Thyroid gland (tissue), 4 donors: ENCODE data around the gene SLMAP. TPM values are rescaled to one million over a fixed set of nuclear protein-coding genes. Genes with fewer than 3 reads are reported as not detected.

Source experiments
- DNase-seq, 2 donors: peaks; one replicate each; pipeline ENCODE4 v3.0.0-alpha.2; 2019
- H3K27ac ChIP-seq, 3 donors: fragments of 200-600 bp; sonication (generic); 1 replicate in 2 of 3; 2 replicates in 1 of 3; pipeline ENCODE4 v1.5.1; 2016 to 2019; ENCODE audit warnings: mild to moderate bottlenecking in 1 of 3, moderate library complexity in 1 of 3
- H3K27me3 ChIP-seq: fragments of 200-600 bp; sonication (generic); one replicate; pipeline ENCODE4 v1.5.1; 2019
- H3K36me3 ChIP-seq, 2 donors: fragments of 200-600 bp; sonication (generic); one replicate each; pipeline ENCODE4 v1.5.1; 2016 to 2019
- H3K4me1 ChIP-seq, 2 donors: fragments of 200-600 bp; sonication (generic); one replicate each; pipeline ENCODE4 v1.5.1; 2017 to 2019
- H3K4me3 ChIP-seq, 3 donors: fragments of 200-600 bp; sonication (generic); replicated peaks in 1 of 3; 1 replicate in 2 of 3; 2 replicates in 1 of 3; pipeline ENCODE4 v1.5.1; 2016; ENCODE audit warnings: mild to moderate bottlenecking in 1 of 3
- H3K9me3 ChIP-seq: fragments of 200-600 bp; sonication (generic); one replicate; pipeline ENCODE4 v1.5.1; 2017
- POLR2A ChIP-seq, 2 donors: fragments of 450-650 bp; IDR thresholded peaks; one replicate each; pipeline ENCODE4 v1.6.1; 2017; ENCODE audit warnings: antibody characterized with exemption in 2 of 2, mild to moderate bottlenecking in 2 of 2, moderate library complexity in 1 of 2
- WGBS, 2 donors: methylation state at CpG; one replicate each; pipeline ENCODE4 v1.1.5; 2017; 5-methylcytosine and 5-hydroxymethylcytosine counted together
- intact Hi-C: fragments of 100-400 bp; cut with DNase I; formaldehyde crosslinking; loops from one replicate; pipeline ENCODE4 v1.15.1; 2023
- total RNA-seq, 4 donors: library from RNA; depleted of rRNA; stranded (reverse); fragments of >200 nt; gene quantifications; one replicate each; pipeline ENCODE4 v1.2.3, GENCODE V29; 2016
- TF ChIP-seq, protein P1 (sequence below), 6 experiments: fragments of 200-600 bp in 3 of 6; fragments of 450-650 bp in 3 of 6; sonication (generic) in 3 of 6; IDR thresholded peaks; one replicate each; pipeline ENCODE4 v1.5.1; 2016 to 2019; ENCODE audit warnings: antibody characterized with exemption in 6 of 6, mild to moderate bottlenecking in 2 of 6, inconsistent platforms in 1 of 6, moderate library complexity in 1 of 6

Gene SLMAP
- total RNA-seq, 4 donors from 2014 or later = 79.7 to 89.4 (median 83.4) TPM

DNA sequence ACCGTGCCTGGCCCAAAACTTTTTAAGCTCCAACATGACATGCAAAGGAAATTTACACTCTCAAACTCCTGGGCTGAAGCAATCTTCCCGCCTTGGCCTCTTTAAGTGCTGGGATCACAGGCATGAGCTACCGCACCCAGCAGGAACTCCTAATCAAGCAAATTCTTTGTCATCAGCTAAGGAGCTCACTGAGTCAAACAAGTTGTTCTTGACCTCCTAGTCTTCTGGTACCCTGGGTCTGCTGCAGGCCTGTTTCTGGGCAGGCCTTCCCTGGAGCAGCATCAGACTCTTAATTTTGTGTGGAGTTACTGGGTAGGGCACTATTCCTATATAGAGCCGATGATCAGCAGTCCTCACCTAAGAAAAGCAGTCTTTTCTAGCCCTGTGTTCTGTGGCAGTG lies 183.7 kb downstream of the SLMAP start:
- intact Hi-C loops = no loop called here
- no peak overlapping the region for H3K4me3 ChIP-seq
- TF ChIP-seq POLR2A (IDR thresholded peaks at IDR 0.05) = no peak
- TF ChIP-seq, protein P1, sequence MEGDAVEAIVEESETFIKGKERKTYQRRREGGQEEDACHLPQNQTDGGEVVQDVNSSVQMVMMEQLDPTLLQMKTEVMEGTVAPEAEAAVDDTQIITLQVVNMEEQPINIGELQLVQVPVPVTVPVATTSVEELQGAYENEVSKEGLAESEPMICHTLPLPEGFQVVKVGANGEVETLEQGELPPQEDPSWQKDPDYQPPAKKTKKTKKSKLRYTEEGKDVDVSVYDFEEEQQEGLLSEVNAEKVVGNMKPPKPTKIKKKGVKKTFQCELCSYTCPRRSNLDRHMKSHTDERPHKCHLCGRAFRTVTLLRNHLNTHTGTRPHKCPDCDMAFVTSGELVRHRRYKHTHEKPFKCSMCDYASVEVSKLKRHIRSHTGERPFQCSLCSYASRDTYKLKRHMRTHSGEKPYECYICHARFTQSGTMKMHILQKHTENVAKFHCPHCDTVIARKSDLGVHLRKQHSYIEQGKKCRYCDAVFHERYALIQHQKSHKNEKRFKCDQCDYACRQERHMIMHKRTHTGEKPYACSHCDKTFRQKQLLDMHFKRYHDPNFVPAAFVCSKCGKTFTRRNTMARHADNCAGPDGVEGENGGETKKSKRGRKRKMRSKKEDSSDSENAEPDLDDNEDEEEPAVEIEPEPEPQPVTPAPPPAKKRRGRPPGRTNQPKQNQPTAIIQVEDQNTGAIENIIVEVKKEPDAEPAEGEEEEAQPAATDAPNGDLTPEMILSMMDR (IDR thresholded peaks at IDR 0.05) = no peak
- no peak for DNase-seq
- no peaks in the 10 kb centered on the region for H3K27me3 ChIP-seq
- WGBS, 2 donors = 79 to 82% methylated on average over 4 of the region's 4 CpGs
- H3K27ac ChIP-seq = peak overlapping the region in 1 of 3 donors; percentile 58
- no peaks in the 10 kb centered on the region for H3K9me3 ChIP-seq
- no peaks in the 10 kb centered on the region for H3K36me3 ChIP-seq
- H3K4me1 ChIP-seq = peaks cover 22 to 28% of the 10 kb centered on the region in 2 donors

DNA sequence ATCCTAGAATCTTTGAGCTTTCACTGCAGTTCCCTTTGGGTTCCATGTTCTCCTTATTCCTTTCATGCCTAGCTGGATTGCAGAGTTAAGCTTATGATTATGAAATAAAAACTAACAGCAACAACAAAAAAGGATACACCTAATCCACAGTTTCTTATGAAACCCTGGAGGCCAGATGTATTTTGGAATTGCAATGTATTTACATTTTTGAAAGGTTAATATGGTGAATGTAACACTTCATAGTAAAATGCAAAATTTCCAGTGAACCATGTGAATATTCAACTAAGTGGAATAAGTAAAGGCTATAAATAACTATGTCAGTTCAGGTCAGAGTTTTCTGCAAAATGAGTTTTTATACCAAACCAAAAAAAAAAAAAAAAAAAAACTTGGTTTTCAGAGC lies 186.3 kb downstream of the SLMAP start:
- no peak for DNase-seq
- Histone ChIP-seq H3K36me3 (no peaks in the 10 kb centered on the region), H3K4me1 (peaks cover 25 to 33% of the 10 kb centered on the region in 2 donors), H3K27ac (peak overlapping the region; percentile 73 to 96 (median 82)), H3K4me3 (no peak overlapping the region), H3K9me3 (no peaks in the 10 kb centered on the region), H3K27me3 (no peaks in the 10 kb centered on the region)
- intact Hi-C loops = no loop called here
- TF ChIP-seq POLR2A (IDR thresholded peaks at IDR 0.05) = no peak
- TF ChIP-seq, protein P1 (IDR thresholded peaks at IDR 0.05) = no peak

DNA sequence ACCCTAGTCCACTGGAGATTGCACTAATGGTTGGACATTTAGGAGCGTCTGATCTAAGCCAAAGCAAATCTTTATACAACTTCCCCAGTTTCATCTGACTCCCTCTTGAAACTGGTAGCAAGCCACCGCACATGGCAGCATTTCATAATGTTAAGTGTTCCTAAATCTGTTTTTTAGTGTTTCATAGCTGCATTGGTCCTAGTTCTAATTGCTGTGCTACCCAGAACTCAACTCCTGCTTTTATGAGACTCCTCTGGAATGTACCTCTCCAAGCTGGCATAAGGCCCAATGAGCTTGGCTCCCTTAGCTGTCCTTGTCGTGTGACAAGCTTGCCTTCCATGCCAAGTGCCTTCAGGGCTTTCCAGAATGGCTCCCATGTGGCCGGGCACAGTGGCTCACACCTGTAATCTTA lies 186.8 kb downstream of the SLMAP start:
- TF ChIP-seq, protein P1 (IDR thresholded peaks at IDR 0.05) = no peak
- peak in 1 of 2 donors; percentile 27 for TF ChIP-seq POLR2A (IDR thresholded peaks at IDR 0.05)

DNA sequence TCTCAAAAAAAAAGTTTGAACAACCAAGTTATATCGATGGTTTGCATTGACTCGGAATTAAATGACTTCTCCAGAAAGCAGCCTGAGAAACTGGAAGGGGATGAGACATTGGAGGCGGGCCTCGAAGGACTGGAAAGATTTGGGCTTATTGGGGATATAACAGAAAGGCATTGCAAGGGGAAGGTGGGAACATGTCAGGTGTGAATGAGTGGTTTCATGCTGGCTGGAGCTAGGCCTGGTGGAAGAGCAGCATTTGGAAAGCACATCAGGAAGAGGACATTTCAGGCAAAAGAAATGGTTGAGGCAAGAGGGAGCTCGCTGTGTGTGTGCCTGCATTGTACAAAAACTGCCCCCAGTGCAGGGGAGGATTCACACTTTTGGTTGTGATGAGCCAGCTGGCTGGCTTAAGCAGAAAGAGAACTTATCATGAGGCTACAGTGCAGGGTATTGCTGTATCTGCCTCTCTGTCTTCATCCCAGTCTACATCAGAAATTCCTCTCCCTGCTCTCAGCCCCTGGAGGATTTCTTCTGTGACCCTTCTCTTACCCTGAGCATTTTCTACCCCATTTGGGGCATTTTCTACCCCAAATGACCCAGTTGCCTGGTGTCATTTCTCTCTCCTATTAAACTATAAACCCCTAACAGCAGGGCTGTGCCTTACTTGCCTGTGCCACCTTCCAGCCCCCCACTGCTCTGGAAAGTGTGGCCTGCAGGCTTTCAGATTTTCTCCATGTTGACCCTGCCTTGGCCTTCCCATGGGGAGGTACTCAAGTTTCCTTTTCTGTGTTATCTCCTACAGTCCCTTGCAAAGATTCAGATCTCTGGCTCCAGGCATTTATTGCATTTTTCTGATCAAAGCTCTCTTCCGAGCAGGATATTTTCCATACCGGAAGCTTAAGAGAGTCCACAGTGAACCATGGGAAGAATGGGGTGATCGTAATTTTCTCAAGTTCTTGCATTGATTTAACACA lies 187.7 kb downstream of the SLMAP start:
- peak in 1 of 2 donors; percentile 22 for DNase-seq
- H3K27ac ChIP-seq = peak overlapping the region; percentile 73 to 96 (median 82)
- H3K36me3 ChIP-seq = no peaks in the 10 kb centered on the region
- H3K27me3 ChIP-seq = no peaks in the 10 kb centered on the region
- 83 to 85% methylated on average over 8 of the region's 8 CpGs for WGBS, 2 donors
- no peak overlapping the region for H3K4me3 ChIP-seq
- H3K4me1 ChIP-seq = peaks cover 27 to 34% of the 10 kb centered on the region in 2 donors
- intact Hi-C loops = no loop called here
- TF ChIP-seq, protein P1 (IDR thresholded peaks at IDR 0.05) = no peak
- TF ChIP-seq POLR2A (IDR thresholded peaks at IDR 0.05) = no peak
- H3K9me3 ChIP-seq = no peaks in the 10 kb centered on the region

More for the DNA sequence above, 186.8 kb downstream of the SLMAP start:
- H3K4me1 ChIP-seq = peaks cover 27 to 34% of the 10 kb centered on the region in 2 donors
- no peaks in the 10 kb centered on the region for H3K36me3 ChIP-seq
- no peaks in the 10 kb centered on the region for H3K27me3 ChIP-seq
- intact Hi-C loops = no loop called here
- H3K27ac ChIP-seq = peak overlapping the region; percentile 73 to 96 (median 82)
- peak; percentile 89 to 95 for DNase-seq
- no peaks in the 10 kb centered on the region for H3K9me3 ChIP-seq
- no peak overlapping the region for H3K4me3 ChIP-seq
- 21 to 32% methylated on average over 4 of the region's 4 CpGs for WGBS, 2 donors

GRCh38 chr3:57946970-57947381 lies 190.9 kb downstream of the SLMAP start:
- H3K27ac ChIP-seq = no peak overlapping the region
- no peaks in the 10 kb centered on the region for H3K9me3 ChIP-seq
- no peak overlapping the region for H3K4me3 ChIP-seq
- no peaks in the 10 kb centered on the region for H3K27me3 ChIP-seq
- TF ChIP-seq, protein P1 (IDR thresholded peaks at IDR 0.05) = no peak
- no peak for TF ChIP-seq POLR2A (IDR thresholded peaks at IDR 0.05)
- no peak for DNase-seq
- no peaks in the 10 kb centered on the region for H3K36me3 ChIP-seq
- intact Hi-C loops = no loop called here
- 66 to 70% methylated on average over 5 of the region's 5 CpGs for WGBS, 2 donors
- H3K4me1 ChIP-seq = peaks cover 33 to 51% of the 10 kb centered on the region in 2 donors
